Stimulated activated memory B cell treated with anti-CD40 and anti-IgM and Interleukin-4, amounts not matched to agents 10 μg/mL and 1 μg/mL and 100 μg/mL, for 72 hours (primary cell): ENCODE data around the gene CHEK2.
"Not testable (repeated sequence)": the region's sequence is repeated elsewhere in the genome, so short reads cannot be mapped to it uniquely, and the experiment has no call there.

Source experiments
- ATAC-seq: fragments of 150-1000 bp; cut with Tn5 transposase; 2 replicates; pipeline ENCODE4 v1.10.0; 2021
- H3K27ac Mint-ChIP-seq: one replicate; pipeline ENCODE4 v1.8.0; 2022; ENCODE audit warnings: mild to moderate bottlenecking, mixed read lengths
- H3K27me3 Mint-ChIP-seq: one replicate; pipeline ENCODE4 v1.8.0; 2022; ENCODE audit warnings: mixed read lengths
- H3K36me3 Mint-ChIP-seq: one replicate; pipeline ENCODE4 v1.8.0; 2022; ENCODE audit warnings: mixed read lengths
- H3K4me1 Mint-ChIP-seq: one replicate; pipeline ENCODE4 v1.8.0; 2022; ENCODE audit warnings: mixed read lengths
- H3K4me3 Mint-ChIP-seq: one replicate; pipeline ENCODE4 v1.8.0; 2022; ENCODE audit warnings: mild to moderate bottlenecking, moderate library complexity, mixed read lengths
- H3K9me3 Mint-ChIP-seq: one replicate; pipeline ENCODE4 v1.8.0; 2022; ENCODE audit warnings: mixed read lengths

CHEK2 gene

DNA sequence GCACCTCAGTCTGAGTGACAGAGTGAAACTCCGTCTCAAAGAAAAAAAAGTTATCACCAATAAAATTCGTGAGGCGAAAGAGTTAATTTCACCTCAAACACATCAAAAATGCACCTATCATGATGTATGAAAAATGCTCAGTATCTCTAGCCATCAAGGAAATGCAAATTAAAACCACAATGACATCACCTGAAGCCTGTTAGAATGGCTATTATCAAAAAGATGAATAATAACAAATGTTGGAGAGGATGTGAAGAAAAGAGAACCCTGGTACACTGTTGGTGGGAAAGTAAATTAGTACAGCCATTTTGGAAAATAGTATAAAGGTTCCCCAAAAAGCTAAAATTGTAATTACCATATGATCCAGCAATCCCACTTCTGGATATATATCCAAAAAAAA lies 23.6 kb downstream of the CHEK2 start:
- Mint-ChIP-seq H3K27me3 (no peaks in the 10 kb centered on the region), H3K4me3 (no peak overlapping the region), H3K36me3 (peaks cover 25% of the 10 kb centered on the region), H3K4me1 (no peaks in the 10 kb centered on the region), H3K27ac (no peak overlapping the region), H3K9me3 (no peaks in the 10 kb centered on the region)
- ATAC-seq = no peak

DNA sequence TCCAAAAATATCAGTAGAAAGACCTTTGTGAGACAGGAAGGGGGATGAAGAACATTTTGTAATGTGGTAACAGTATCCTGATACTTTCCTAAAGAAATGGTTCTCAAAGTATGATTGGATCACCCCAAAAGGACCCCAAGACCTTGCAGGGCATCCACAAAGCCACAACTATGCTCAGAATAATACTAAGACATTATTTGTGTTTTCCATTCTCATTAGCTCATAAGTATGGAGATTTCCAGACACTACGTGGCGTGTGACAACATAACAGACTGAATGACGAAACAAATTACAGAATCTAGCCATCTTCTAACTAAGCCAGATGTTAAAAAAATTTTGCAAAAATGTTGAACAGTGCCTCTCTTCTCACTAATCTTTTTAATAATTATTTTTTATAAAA lies 24.9 kb downstream of the CHEK2 start:
- peaks cover 23% of the 10 kb centered on the region for H3K36me3 Mint-ChIP-seq

DNA sequence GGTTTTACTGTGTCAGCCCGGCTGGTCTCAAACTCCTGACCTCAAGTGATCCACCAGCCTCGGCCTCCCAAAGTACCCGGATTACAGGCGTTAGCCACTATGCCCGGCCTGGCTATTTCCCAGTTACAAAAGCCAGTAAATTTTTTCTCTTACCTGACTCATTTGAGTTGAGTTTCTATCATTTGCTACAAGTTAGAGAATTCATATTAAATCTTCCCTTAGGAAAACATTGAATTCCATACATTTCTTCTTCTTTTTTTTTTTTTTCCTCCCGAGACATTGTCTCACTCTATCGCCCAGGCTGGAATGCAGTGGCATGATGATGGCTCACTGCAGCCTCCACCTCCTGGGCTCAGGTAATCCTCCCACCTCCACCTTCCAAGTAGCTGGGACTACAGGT lies 26.0 kb downstream of the CHEK2 start:
- H3K27me3 Mint-ChIP-seq = no peaks in the 10 kb centered on the region
- no peak overlapping the region for H3K27ac Mint-ChIP-seq
- H3K4me3 Mint-ChIP-seq = no peak overlapping the region
- no peaks in the 10 kb centered on the region for H3K4me1 Mint-ChIP-seq
- peaks cover 20% of the 10 kb centered on the region for H3K36me3 Mint-ChIP-seq
- ATAC-seq = no peak
- no peaks in the 10 kb centered on the region for H3K9me3 Mint-ChIP-seq

More for the DNA sequence above, 24.9 kb downstream of the CHEK2 start:
- H3K27me3 Mint-ChIP-seq = no peaks in the 10 kb centered on the region
- no peak overlapping the region for H3K27ac Mint-ChIP-seq
- H3K4me1 Mint-ChIP-seq = no peaks in the 10 kb centered on the region
- no peak for ATAC-seq
- no peaks in the 10 kb centered on the region for H3K9me3 Mint-ChIP-seq
- no peak overlapping the region for H3K4me3 Mint-ChIP-seq

DNA sequence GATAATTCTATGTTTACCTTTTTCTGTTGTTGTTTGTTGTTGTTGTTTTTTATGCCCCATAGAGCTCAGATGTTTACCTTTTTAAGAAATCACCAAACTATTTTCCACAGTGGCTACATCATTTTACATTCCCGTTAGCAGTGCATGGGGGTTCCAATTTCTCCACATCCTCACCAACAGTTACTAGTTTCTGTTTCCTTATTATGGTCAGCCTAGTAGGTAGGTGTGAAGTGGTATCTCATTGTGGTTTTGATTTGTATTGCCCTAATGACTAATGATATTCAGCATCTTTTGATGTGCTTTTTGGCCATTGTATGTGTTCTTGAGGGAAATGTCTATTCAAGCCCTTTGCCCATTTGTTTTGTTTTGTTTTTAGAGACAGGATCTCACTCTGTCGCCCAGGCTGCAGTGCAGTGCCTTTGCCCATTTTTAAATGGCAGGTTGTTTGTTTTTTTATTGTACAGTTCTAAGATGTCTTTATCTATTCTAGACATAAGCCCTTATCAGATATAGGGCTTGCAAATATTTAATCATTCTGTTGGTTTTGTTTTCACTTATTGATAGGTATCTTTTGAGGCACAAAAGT lies 27.5 kb downstream of the CHEK2 start:
- no peaks in the 10 kb centered on the region for H3K9me3 Mint-ChIP-seq
- no peaks in the 10 kb centered on the region for H3K4me1 Mint-ChIP-seq
- no peak overlapping the region for H3K4me3 Mint-ChIP-seq
- H3K36me3 Mint-ChIP-seq = peaks cover 18% of the 10 kb centered on the region
- no peak overlapping the region for H3K27ac Mint-ChIP-seq
- no peak for ATAC-seq
- H3K27me3 Mint-ChIP-seq = no peaks in the 10 kb centered on the region

DNA sequence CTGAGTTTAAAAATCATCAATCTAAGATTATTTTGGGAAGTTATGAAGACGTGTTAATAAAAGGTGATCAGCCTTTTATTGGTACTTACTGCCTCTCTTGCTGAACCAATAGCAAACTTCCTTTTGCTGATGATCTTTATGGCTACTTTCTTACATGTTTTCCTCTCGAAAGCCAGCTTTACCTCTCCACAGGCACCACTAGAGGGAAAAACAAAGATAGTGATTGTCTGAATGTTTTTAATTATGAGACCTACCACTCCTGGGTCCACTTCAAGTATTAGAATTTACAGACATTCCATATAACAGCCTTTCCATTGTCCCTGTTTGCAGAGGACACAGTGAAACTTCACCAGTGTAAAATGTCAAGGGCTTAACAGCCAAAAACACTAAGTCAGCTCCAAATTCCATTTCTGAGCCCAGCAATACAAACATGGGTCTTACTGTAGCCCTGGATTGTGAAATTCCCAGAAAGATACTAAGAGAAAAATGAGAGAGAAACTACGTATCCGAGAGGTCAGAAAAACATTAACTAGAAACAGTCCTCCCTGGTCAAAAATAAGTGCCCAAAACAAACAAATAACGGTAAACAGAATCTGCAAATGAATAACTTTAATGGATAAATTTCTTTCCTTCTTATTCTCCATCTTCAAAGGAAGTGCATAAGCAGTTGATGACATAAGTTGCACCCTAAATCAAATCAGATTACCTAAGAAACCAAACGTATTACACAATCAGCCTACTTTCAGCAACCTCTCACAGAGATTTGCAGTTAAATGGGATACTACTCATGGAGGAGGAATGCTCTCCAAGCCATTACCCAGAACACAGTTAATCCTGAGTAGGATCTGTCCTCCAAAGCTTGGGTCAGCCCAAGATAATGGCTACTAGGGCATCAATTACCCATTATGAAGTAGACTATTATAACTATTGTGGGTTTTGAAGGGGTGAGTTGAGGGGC lies 29.5 kb downstream of the CHEK2 start:
- Mint-ChIP-seq H3K4me1 (peaks cover 3% of the 10 kb centered on the region), H3K27ac (no peak overlapping the region), H3K4me3 (no peak overlapping the region), H3K36me3 (peaks cover 19% of the 10 kb centered on the region), H3K9me3 (no peaks in the 10 kb centered on the region), H3K27me3 (no peaks in the 10 kb centered on the region)
- no peak for ATAC-seq

DNA sequence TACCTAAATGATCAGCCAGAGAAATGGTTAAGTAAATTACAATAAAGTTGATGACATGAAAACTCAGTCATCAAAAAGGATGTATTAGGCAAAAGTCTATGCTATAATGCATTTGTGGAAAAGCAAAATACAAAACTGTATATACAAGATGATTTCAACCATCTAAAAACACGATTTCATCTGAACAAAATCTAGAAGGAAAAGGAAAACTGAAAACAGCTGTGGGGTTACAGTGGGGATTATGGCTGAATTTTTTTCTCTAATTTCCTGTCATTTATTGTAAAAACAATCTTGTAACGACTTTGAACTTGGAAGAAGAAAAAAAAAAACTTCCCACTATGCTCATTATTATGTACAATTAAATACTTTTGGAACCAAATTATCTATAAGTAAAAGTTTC lies 30.3 kb downstream of the CHEK2 start:
- Mint-ChIP-seq H3K4me3 (no peak overlapping the region), H3K27me3 (no peaks in the 10 kb centered on the region)

DNA sequence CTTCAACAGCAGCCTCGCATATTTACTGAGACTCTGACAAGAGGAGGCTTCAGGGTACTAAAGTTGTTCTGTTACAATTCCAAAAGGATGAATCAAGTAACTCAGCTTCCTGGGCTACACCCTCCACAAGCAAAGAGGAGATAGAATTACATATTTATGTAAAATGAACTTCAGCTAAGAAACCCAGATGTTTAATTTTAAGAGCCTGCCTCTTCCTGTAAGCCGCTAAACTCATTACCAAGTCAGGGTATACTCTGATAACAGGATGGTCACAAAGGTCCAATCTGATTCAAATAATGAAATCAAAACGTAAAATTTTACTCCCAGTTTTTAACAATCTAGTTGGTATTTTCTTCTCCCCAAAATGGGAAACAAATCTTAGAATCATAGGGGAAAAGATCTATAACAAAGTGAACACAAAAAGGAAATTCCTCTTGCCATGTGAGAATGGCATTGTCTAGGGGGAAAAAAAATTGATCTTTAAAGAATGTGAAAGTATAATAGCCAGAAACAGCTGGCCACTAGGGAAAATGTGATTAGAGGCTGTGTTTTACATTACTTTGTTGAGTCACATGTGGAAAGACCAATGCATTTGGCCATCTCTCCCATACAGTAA lies 30.9 kb downstream of the CHEK2 start:
- Mint-ChIP-seq H3K36me3 (peaks cover 14% of the 10 kb centered on the region), H3K27me3 (no peaks in the 10 kb centered on the region), H3K4me3 (no peak overlapping the region), H3K4me1 (peaks cover 17% of the 10 kb centered on the region), H3K27ac (no peak overlapping the region), H3K9me3 (no peaks in the 10 kb centered on the region)
- no peak for ATAC-seq

More for the DNA sequence above, 30.3 kb downstream of the CHEK2 start:
- Mint-ChIP-seq H3K36me3 (peaks cover 19% of the 10 kb centered on the region), H3K27ac (no peak overlapping the region), H3K9me3 (no peaks in the 10 kb centered on the region), H3K4me1 (peaks cover 11% of the 10 kb centered on the region)
- no peak for ATAC-seq

DNA sequence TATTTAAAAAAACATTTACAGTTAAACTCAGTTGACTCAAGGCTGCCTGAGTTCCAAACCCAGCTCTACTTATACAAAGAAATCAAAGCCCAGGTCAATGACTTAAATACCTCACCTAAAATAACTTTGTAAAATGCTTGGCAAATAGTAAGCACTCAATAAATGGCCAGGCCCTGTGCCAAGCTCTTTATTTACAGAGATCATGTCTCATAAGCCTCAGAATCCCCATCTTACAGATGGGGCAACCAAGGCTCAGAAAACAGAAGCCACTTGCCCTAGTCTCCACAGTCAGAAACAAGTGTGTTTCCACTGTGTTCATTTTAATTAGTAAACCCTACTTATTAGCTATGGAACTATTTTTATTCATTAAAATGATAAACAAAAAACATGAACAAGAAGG lies 31.5 kb downstream of the CHEK2 start:
- Mint-ChIP-seq H3K27ac (no peak overlapping the region), H3K4me3 (no peak overlapping the region), H3K27me3 (no peaks in the 10 kb centered on the region), H3K4me1 (peaks cover 17% of the 10 kb centered on the region), H3K9me3 (no peaks in the 10 kb centered on the region), H3K36me3 (peaks cover 13% of the 10 kb centered on the region)
- no peak for ATAC-seq

DNA sequence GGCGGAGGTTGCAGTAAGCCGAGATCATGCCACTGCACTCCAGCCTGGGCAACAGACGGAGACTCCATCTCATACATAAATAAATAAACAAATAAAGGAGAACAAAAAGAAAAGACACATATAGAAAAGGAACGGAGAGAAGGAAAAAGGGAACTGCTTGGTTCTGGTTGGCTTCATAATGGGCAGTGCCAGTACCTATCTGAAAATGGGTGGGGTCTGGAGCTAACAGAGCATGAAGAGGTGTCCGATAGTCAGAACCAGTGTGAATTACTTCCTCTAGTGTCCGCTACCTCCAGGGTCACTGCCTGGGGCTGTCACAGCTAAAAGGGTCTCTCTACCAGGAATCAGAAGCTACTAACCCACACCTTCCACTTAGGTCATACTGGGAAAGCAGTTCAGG lies 34.8 kb downstream of the CHEK2 start:
- Mint-ChIP-seq H3K4me3 (peak overlapping the region; percentile 55), H3K27ac (peak overlapping the region; percentile 32), H3K27me3 (no peaks in the 10 kb centered on the region), H3K4me1 (peaks cover 17% of the 10 kb centered on the region), H3K9me3 (no peaks in the 10 kb centered on the region), H3K36me3 (peaks cover 13% of the 10 kb centered on the region)
- ATAC-seq = peak; percentile 88

DNA sequence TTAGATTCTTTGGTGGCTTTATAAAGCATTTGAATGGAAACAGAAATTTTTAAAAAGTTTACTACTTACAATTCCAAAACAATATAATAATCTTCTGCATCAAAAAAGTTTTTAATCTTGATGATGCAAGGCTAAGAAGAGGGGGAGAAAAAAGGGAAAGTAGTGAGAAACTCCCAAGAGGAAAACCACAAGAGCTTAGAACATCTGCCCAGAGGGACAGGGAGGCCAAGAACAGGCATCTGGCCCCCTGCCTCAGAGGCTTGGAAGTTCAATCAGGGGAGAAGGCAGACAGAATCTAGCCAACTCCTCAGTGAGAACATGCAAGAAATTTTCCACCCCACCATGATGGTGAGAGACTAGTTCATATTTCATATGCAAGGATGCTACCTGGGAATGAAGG lies 38.2 kb downstream of the CHEK2 start:
- Mint-ChIP-seq H3K4me1 (peaks cover 17% of the 10 kb centered on the region), H3K27me3 (no peaks in the 10 kb centered on the region), H3K9me3 (no peaks in the 10 kb centered on the region), H3K27ac (no peak overlapping the region), H3K4me3 (no peak overlapping the region), H3K36me3 (peaks cover 17% of the 10 kb centered on the region)
- no peak for ATAC-seq

DNA sequence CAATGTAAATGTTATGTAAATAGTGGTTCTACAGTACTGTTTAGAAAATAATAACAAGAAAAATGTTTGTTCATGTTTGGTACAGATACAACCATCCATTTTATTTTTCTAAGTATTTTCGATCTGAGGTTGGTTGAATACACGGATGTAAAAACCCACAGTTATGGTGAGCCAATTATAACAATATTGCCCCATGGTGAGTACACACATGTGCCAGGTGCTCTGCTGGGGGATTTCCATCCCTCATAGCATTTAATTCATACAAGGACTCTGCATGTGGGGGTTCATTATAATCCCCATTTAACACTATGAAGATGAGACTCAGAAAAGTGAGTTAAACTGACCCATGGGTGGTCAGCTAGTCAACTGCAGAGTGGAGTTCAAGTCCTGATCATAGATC lies 38.7 kb downstream of the CHEK2 start:
- Mint-ChIP-seq H3K36me3 (peaks cover 13% of the 10 kb centered on the region), H3K4me3 (no peak overlapping the region), H3K27me3 (no peaks in the 10 kb centered on the region), H3K9me3 (no peaks in the 10 kb centered on the region), H3K27ac (no peak overlapping the region), H3K4me1 (peaks cover 17% of the 10 kb centered on the region)
- no peak for ATAC-seq

DNA sequence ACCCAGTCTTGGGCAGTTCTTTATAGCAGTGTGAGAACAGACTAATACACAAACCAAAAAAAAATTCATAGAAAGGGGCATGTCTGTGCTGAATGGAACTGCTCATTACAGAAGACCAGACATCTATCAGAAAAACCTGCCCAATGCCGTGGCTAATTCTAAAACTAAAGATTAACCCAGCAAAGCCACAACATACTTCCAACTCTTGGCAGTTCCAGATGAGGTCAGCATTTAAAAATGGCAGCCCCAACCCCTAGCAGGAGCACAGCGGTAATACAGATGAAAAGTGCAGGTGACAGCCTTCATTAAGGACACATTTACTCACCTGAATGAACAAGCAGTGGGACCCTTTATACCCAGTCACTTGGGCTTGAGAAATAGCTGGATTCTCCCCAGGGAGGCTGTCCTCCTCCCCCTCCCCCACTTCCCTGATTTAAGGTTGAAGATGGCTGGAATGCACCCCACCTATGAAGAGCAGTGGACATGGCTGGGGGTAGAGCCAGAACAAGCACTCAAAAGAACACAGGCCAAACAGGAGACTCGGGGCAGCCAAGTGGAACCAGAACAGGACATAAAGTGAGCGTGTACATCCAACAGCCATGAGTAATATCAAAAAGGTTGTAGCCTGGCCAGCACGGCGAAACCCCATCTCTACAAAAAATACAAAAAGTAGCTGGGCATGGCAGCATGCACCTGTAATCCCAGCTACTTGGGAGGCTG lies 48.4 kb downstream of the CHEK2 start:
- H3K36me3 Mint-ChIP-seq = peaks cover 27% of the 10 kb centered on the region
- not testable (repeated sequence) for ATAC-seq, H3K4me1 Mint-ChIP-seq, H3K9me3 Mint-ChIP-seq, H3K27me3 Mint-ChIP-seq, H3K4me3 Mint-ChIP-seq, H3K27ac Mint-ChIP-seq

DNA sequence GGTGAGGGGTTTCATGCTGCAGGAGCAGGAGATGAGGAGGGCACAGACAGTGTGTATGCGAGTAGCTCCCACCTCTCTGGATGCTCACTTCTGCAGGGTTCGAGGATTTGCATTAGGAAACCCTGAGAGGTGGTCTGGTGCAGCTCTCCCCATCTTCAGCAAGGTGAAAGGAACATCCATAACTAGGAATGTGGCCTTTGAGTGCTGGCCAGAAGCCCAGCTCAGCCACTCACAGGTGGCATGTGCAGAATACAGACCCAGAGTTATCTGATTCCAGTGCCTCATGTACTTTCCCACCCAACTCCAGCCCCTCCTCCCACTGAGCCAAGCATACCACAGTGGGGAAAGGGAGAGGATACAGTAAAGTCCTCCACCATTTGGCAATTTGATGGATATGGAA lies 51.8 kb downstream of the CHEK2 start:
- ATAC-seq, H3K27me3 Mint-ChIP-seq, H3K4me3 Mint-ChIP-seq, H3K4me1 Mint-ChIP-seq, H3K27ac Mint-ChIP-seq, H3K9me3 Mint-ChIP-seq: not testable (repeated sequence)
- peaks cover 24% of the 10 kb centered on the region for H3K36me3 Mint-ChIP-seq

DNA sequence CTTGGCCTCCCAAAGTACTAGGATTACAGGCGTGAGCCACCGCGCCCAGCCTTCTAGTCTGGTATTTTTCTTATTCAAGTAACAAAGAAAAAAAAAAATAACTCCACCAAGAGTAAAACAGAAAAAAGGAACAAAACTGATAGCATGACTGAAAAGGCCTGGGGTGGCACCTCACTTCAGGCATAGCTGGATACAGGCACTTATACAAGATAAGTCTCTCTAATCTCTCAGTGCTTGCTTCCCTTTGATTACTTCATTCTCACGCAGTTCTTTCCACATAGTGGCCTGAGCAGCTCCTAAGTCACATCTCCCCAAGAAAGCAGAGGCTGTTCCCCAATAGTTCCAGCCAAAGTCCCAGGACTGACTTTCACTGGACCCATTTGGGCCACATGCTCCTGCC lies 58.7 kb downstream of the CHEK2 start:
- peaks cover 24% of the 10 kb centered on the region for H3K27me3 Mint-ChIP-seq
- not testable (repeated sequence) for ATAC-seq, H3K4me3 Mint-ChIP-seq, H3K9me3 Mint-ChIP-seq, H3K27ac Mint-ChIP-seq, H3K36me3 Mint-ChIP-seq
- H3K4me1 Mint-ChIP-seq = peaks cover 21% of the 10 kb centered on the region

DNA sequence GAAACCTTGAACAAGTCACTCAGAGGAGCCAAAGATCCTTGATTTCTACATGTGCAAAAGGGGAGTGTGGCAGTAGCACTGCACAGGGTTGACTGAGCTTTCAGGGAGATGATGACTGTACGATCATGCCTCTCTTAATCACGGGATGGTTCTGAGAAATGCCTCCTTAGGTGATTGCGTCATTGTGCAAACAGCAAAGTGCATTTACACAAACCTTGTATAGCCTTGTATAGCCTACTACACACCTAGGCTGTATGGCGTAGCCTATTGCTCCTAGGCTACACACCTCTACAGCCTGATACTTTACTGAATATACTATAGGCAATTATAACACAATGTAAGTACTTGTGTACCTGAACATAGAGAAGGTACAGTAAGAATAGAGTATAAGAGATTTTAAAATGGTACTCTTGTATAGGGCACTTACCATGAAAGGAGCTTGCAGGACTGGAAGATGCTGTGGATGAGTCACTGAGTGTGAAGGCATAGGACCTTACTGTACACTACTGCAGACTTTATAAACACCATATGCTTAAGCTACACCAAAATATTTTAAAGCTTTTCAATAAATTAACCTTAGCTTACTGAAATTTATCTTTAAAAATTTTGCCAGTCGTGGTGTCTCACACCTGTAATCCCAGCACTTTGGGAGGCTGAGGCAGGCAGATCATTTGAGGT lies 60.7 kb downstream of the CHEK2 start:
- Mint-ChIP-seq H3K4me1 (peaks cover 21% of the 10 kb centered on the region), H3K27me3 (peaks cover 30% of the 10 kb centered on the region)
- not testable (repeated sequence) for ATAC-seq, H3K36me3 Mint-ChIP-seq, H3K4me3 Mint-ChIP-seq, H3K27ac Mint-ChIP-seq, H3K9me3 Mint-ChIP-seq
